Activated CD4-positive, alpha-beta T cell treated with anti-CD3 and anti-CD28 coated beads, Interleukin-2, amount 10 ng/mL, durations not matched to agents 24 days and 14 days (primary cell): ENCODE measurements around the gene PRR29. TPM values are rescaled to one million over a fixed set of nuclear protein-coding genes. Genes with fewer than 3 reads are reported as not detected.
A peak's percentile ranks its signal among the peaks of the same experiment; 100 is the strongest.
"Not testable (repeated sequence)": the region's sequence is repeated elsewhere in the genome, so short reads cannot be mapped to it uniquely, and the experiment has no call there.

Experiments
- DNase-seq: peaks from one replicate; pipeline ENCODE4 v3.0.0; 2022
- H3K27ac Mint-ChIP-seq: one replicate; pipeline ENCODE4 v1.8.0; 2022; ENCODE audit warnings: mild to moderate bottlenecking, mixed read lengths
- H3K27me3 Mint-ChIP-seq: one replicate; pipeline ENCODE4 v1.8.0; 2022; ENCODE audit warnings: mixed read lengths
- H3K36me3 Mint-ChIP-seq: one replicate; pipeline ENCODE4 v1.8.0; 2022; ENCODE audit warnings: low read depth, mild to moderate bottlenecking, mixed read lengths
- H3K4me1 Mint-ChIP-seq: one replicate; pipeline ENCODE4 v1.8.0; 2021; ENCODE audit warnings: mixed read lengths
- H3K4me3 Mint-ChIP-seq: one replicate; pipeline ENCODE4 v1.8.0; 2022; ENCODE audit warnings: mild to moderate bottlenecking, moderate library complexity, mixed read lengths
- H3K9me3 Mint-ChIP-seq: one replicate; pipeline ENCODE4 v1.8.0; 2021; ENCODE audit warnings: mixed read lengths
- intact Hi-C: fragments of 100-400 bp; cut with micrococcal nuclease; formaldehyde crosslinking; loops from one replicate; pipeline ENCODE4 v1.15.1; 2023
- total RNA-seq: library from RNA; stranded (reverse); gene quantifications from 2 replicates; pipeline ENCODE4 v1.2.3, GENCODE V29; 2022

Gene PRR29
- total RNA-seq, 1 donor from 2014 or later, result 0.12 TPM

- no peak overlapping the region for H3K4me3 Mint-ChIP-seq
- H3K36me3 Mint-ChIP-seq, result no peaks in the 10 kb centered on the region
- no peak overlapping the region for H3K27ac Mint-ChIP-seq
- H3K9me3 Mint-ChIP-seq, result no peaks in the 10 kb centered on the region
- no peak for DNase-seq
- peaks cover 3% of the 10 kb centered on the region for H3K27me3 Mint-ChIP-seq
- peaks cover 12% of the 10 kb centered on the region for H3K4me1 Mint-ChIP-seq
- intact Hi-C loops, result no loop called here
These were observed 35.0 kb upstream of the PRR29 start for GRCh38 chr17:63963123-63963522.

GRCh38 chr17:63966646-63967264, 31.4 kb upstream of the PRR29 start:
- DNase-seq, result peak; percentile 72
- H3K27ac Mint-ChIP-seq, result no peak overlapping the region
- H3K4me3 Mint-ChIP-seq, result no peak overlapping the region
- peaks cover 9% of the 10 kb centered on the region for H3K4me1 Mint-ChIP-seq
- intact Hi-C loops, result no loop called here
- H3K27me3 Mint-ChIP-seq, result peaks cover 5% of the 10 kb centered on the region
- no peaks in the 10 kb centered on the region for H3K9me3 Mint-ChIP-seq
- H3K36me3 Mint-ChIP-seq, result no peaks in the 10 kb centered on the region

GRCh38 chr17:63967953-63968352, 30.2 kb upstream of the PRR29 start:
- H3K4me3 Mint-ChIP-seq, result no peak overlapping the region
- H3K4me1 Mint-ChIP-seq, result peaks cover 9% of the 10 kb centered on the region
- intact Hi-C loops, result no loop called here
- H3K27ac Mint-ChIP-seq, result no peak overlapping the region
- DNase-seq, result no peak
- no peaks in the 10 kb centered on the region for H3K9me3 Mint-ChIP-seq
- H3K27me3 Mint-ChIP-seq, result peaks cover 3% of the 10 kb centered on the region
- no peaks in the 10 kb centered on the region for H3K36me3 Mint-ChIP-seq

GRCh38 chr17:63969278-63969677, 28.9 kb upstream of the PRR29 start:
- no peak overlapping the region for H3K4me3 Mint-ChIP-seq
- peaks cover 2% of the 10 kb centered on the region for H3K27me3 Mint-ChIP-seq
- DNase-seq, result no peak
- intact Hi-C loops, result no loop called here
- peaks cover 10% of the 10 kb centered on the region for H3K4me1 Mint-ChIP-seq
- H3K27ac Mint-ChIP-seq, result no peak overlapping the region
- no peaks in the 10 kb centered on the region for H3K36me3 Mint-ChIP-seq
- H3K9me3 Mint-ChIP-seq, result no peaks in the 10 kb centered on the region

GRCh38 chr17:63972796-63973195, 25.4 kb upstream of the PRR29 start, which contains the start of gene SCN4A:
Gene SCN4A (minus strand): TSS chr17:63972918. CDS start chr17:63972841, 77 bp downstream.
- intact Hi-C loops, result no loop called here
- H3K4me1 Mint-ChIP-seq, result peaks cover 12% of the 10 kb centered on the region
- H3K27me3 Mint-ChIP-seq, result peaks cover 15% of the 10 kb centered on the region
- peak within 1 kb of the TSS; percentile 39 for H3K27ac Mint-ChIP-seq
- no peak within 1 kb of the TSS for H3K4me3 Mint-ChIP-seq
- DNase-seq, result no peak
- no peaks in the 10 kb centered on the region for H3K9me3 Mint-ChIP-seq
- no peaks in the 10 kb centered on the region for H3K36me3 Mint-ChIP-seq

GRCh38 chr17:63973247-63973646, 24.9 kb upstream of the PRR29 start:
- intact Hi-C loops, result no loop called here
- Mint-ChIP-seq H3K4me3 (no peak overlapping the region), H3K36me3 (no peaks in the 10 kb centered on the region), H3K27me3 (peaks cover 15% of the 10 kb centered on the region), H3K4me1 (peaks cover 12% of the 10 kb centered on the region), H3K9me3 (no peaks in the 10 kb centered on the region), H3K27ac (no peak overlapping the region)
- no peak for DNase-seq

GRCh38 chr17:63973930-63974593, 24.1 kb upstream of the PRR29 start:
- Mint-ChIP-seq H3K27ac (no peak overlapping the region), H3K4me3 (no peak overlapping the region), H3K36me3 (no peaks in the 10 kb centered on the region), H3K27me3 (peaks cover 15% of the 10 kb centered on the region), H3K9me3 (no peaks in the 10 kb centered on the region), H3K4me1 (peaks cover 12% of the 10 kb centered on the region)
- intact Hi-C loops, result no loop called here
- no peak for DNase-seq

- no peak overlapping the region for H3K27ac Mint-ChIP-seq
- no peak overlapping the region for H3K4me3 Mint-ChIP-seq
- peaks cover 12% of the 10 kb centered on the region for H3K4me1 Mint-ChIP-seq
- H3K9me3 Mint-ChIP-seq, result no peaks in the 10 kb centered on the region
- intact Hi-C loops, result no loop called here
- peaks cover 15% of the 10 kb centered on the region for H3K27me3 Mint-ChIP-seq
- no peaks in the 10 kb centered on the region for H3K36me3 Mint-ChIP-seq
- DNase-seq, result no peak
These were observed 23.5 kb upstream of the PRR29 start for GRCh38 chr17:63974594-63975192.

- no peaks in the 10 kb centered on the region for H3K36me3 Mint-ChIP-seq
- intact Hi-C loops, result no loop called here
- H3K27me3 Mint-ChIP-seq, result peaks cover 13% of the 10 kb centered on the region
- no peak for DNase-seq
- no peak overlapping the region for H3K27ac Mint-ChIP-seq
- no peak overlapping the region for H3K4me3 Mint-ChIP-seq
- peaks cover 12% of the 10 kb centered on the region for H3K4me1 Mint-ChIP-seq
- no peaks in the 10 kb centered on the region for H3K9me3 Mint-ChIP-seq
These were observed 22.5 kb upstream of the PRR29 start for GRCh38 chr17:63975541-63976092.

- H3K27ac Mint-ChIP-seq, result no peak overlapping the region
- H3K9me3 Mint-ChIP-seq, result peaks cover under 1% of the 10 kb centered on the region
- intact Hi-C loops, result no loop called here
- H3K36me3 Mint-ChIP-seq, result no peaks in the 10 kb centered on the region
- peaks cover 12% of the 10 kb centered on the region for H3K4me1 Mint-ChIP-seq
- H3K4me3 Mint-ChIP-seq, result no peak overlapping the region
- no peak for DNase-seq
- H3K27me3 Mint-ChIP-seq, result peaks cover 13% of the 10 kb centered on the region
These were observed 21.4 kb upstream of the PRR29 start for GRCh38 chr17:63976702-63977101.

- no peak for DNase-seq
- H3K27ac Mint-ChIP-seq, result no peak overlapping the region
- H3K27me3 Mint-ChIP-seq, result peaks cover 16% of the 10 kb centered on the region
- intact Hi-C loops, result no loop called here
- H3K36me3 Mint-ChIP-seq, result peaks cover 6% of the 10 kb centered on the region
- H3K4me1 Mint-ChIP-seq, result peaks cover 12% of the 10 kb centered on the region
- H3K4me3 Mint-ChIP-seq, result no peak overlapping the region
- peaks cover 11% of the 10 kb centered on the region for H3K9me3 Mint-ChIP-seq
These were observed 19.6 kb upstream of the PRR29 start for GRCh38 chr17:63978272-63979200.

- H3K27me3 Mint-ChIP-seq, H3K4me3 Mint-ChIP-seq, H3K36me3 Mint-ChIP-seq, intact Hi-C loops, DNase-seq, H3K27ac Mint-ChIP-seq: not testable (repeated sequence)
- peaks cover 18% of the 10 kb centered on the region for H3K4me1 Mint-ChIP-seq
- H3K9me3 Mint-ChIP-seq, result peaks cover 11% of the 10 kb centered on the region
These were observed 15.5 kb upstream of the PRR29 start for GRCh38 chr17:63982641-63983040.

- intact Hi-C loops, result no loop called here
- Mint-ChIP-seq H3K4me3 (no peak overlapping the region), H3K36me3 (peaks cover 6% of the 10 kb centered on the region), H3K9me3 (peaks cover 11% of the 10 kb centered on the region), H3K27me3 (peaks cover 3% of the 10 kb centered on the region), H3K27ac (no peak overlapping the region), H3K4me1 (peaks cover 18% of the 10 kb centered on the region)
- no peak for DNase-seq
These were observed 14.8 kb upstream of the PRR29 start for GRCh38 chr17:63983320-63983719.
